HEK293T (cell line): ENCODE results near the gene IGF2BP2.

Experiments used
- CTCF ChIA-PET: fragments of 350-600 bp; formaldehyde crosslinking; extraction: SDS; loops from one replicate; lab custom pipeline; 2021; ENCODE audit warnings: antibody characterized with exemption, inconsistent platforms; lab: Yijun Ruan, JAX
- POLR2A ChIA-PET: fragments of 350-600 bp; formaldehyde crosslinking; extraction: SDS; loops from one replicate; lab custom pipeline; 2020; ENCODE audit warnings: antibody characterized with exemption, inconsistent platforms; lab: Yijun Ruan, JAX
- DNase-seq: peaks from one replicate; pipeline ENCODE4 v3.0.0; 2012; ENCODE audit warnings: mixed read lengths; ENCODE audit errors: extremely low spot score
- ARNT ChIP-seq: fragments of 450-650 bp; IDR thresholded peaks from 2 replicates; pipeline ENCODE4 v1.6.1; 2017; ENCODE audit warnings: mild to moderate bottlenecking
- BHLHE40 ChIP-seq: fragments of 450-650 bp; IDR thresholded peaks from 2 replicates; pipeline ENCODE4 v1.6.1; 2016; ENCODE audit warnings: mild to moderate bottlenecking, moderate library complexity, borderline replicate concordance
- CTBP1 ChIP-seq: fragments of 450-650 bp; IDR thresholded peaks from 2 replicates; pipeline ENCODE4 v1.6.1; 2016; ENCODE audit warnings: borderline replicate concordance
- ELF4 ChIP-seq: fragments of 450-650 bp; IDR thresholded peaks from 2 replicates; pipeline ENCODE4 v1.6.1; 2017; ENCODE audit warnings: antibody characterized with exemption
- FOXA1 ChIP-seq: fragments of 450-650 bp; IDR thresholded peaks from 2 replicates; pipeline ENCODE4 v1.6.1; 2016; ENCODE audit warnings: mild to moderate bottlenecking
- FOXK2 ChIP-seq: fragments of 450-650 bp; IDR thresholded peaks from 2 replicates; pipeline ENCODE4 v1.6.1; 2016; ENCODE audit warnings: mild to moderate bottlenecking
- FOXM1 ChIP-seq: fragments of 450-650 bp; IDR thresholded peaks from 2 replicates; pipeline ENCODE4 v1.6.1; 2017; ENCODE audit warnings: mild to moderate bottlenecking, borderline replicate concordance
- HDGF ChIP-seq: fragments of 450-650 bp; IDR thresholded peaks from 2 replicates; pipeline ENCODE4 v1.6.1; 2017; ENCODE audit warnings: antibody characterized with exemption, borderline replicate concordance
- L3MBTL2 ChIP-seq: fragments of 450-650 bp; conservative IDR thresholded peaks from 2 replicates; pipeline ENCODE4 v1.6.1; 2016; ENCODE audit warnings: mild to moderate bottlenecking
- LEF1 ChIP-seq: fragments of 450-650 bp; IDR thresholded peaks from 2 replicates; pipeline ENCODE4 v1.6.1; 2017; ENCODE audit warnings: mild to moderate bottlenecking, borderline replicate concordance
- NFRKB ChIP-seq: fragments of 450-650 bp; IDR thresholded peaks from 2 replicates; pipeline ENCODE4 v1.6.1; 2016; ENCODE audit warnings: mild to moderate bottlenecking, moderate library complexity
- SP1 ChIP-seq: fragments of 450-650 bp; IDR thresholded peaks from 2 replicates; pipeline ENCODE4 v1.6.1; 2017
- SUZ12 ChIP-seq: fragments of 450-650 bp; IDR thresholded peaks from 2 replicates; pipeline ENCODE4 v1.6.1; 2016; ENCODE audit warnings: mild to moderate bottlenecking
- TARDBP ChIP-seq: fragments of 450-650 bp; IDR thresholded peaks from 2 replicates; pipeline ENCODE4 v1.6.1; 2016
- ZNF384 ChIP-seq: fragments of 450-650 bp; IDR thresholded peaks from 2 replicates; pipeline ENCODE4 v1.6.1; 2016
- TF ChIP-seq, protein P1 (sequence below): fragments of 450-650 bp; IDR thresholded peaks from 2 replicates; pipeline ENCODE4 v1.6.1; 2016

The IGF2BP2 gene

GRCh38 chr3:185595526-185595925 lies 229.3 kb downstream of the IGF2BP2 start:
- TF ChIP-seq FOXK2 (no peak), L3MBTL2 (no peak), SP1 (no peak), CTBP1 (no peak), ARNT (no peak)
- TF ChIP-seq, protein P1, sequence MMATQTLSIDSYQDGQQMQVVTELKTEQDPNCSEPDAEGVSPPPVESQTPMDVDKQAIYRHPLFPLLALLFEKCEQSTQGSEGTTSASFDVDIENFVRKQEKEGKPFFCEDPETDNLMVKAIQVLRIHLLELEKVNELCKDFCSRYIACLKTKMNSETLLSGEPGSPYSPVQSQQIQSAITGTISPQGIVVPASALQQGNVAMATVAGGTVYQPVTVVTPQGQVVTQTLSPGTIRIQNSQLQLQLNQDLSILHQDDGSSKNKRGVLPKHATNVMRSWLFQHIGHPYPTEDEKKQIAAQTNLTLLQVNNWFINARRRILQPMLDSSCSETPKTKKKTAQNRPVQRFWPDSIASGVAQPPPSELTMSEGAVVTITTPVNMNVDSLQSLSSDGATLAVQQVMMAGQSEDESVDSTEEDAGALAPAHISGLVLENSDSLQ: no peak
- POLR2A ChIA-PET: interaction anchor here (2.2 kb wide), 1 partner anchor 9 kb away, joined by 9 read pairs; the partner anchor contains the start of gene SENP2
- CTCF ChIA-PET: no interaction called here
- DNase-seq: no peak

DNA sequence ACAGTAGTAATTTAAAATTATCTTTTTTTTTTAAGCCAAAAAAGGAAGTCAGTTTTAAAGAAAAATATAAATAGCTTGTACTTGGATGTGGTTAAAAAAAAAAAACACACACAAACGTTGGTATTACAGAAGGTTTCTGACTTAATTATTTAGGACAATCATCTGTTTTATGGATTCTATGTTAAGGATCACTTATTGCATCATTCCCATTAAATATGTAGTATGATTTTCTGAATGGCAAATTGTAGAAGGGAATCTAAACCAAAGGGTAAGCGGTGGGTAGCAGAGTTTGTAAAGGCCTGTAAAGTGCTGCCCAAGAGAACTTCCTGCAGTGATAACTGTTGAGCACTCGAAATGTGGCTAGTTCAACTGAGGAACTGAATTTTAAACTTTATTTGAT lies 230.8 kb downstream of the IGF2BP2 start:
- TF ChIP-seq NFRKB: no peak
- TF ChIP-seq LEF1: no peak
- TF ChIP-seq, protein P1: no peak
- no peak for TF ChIP-seq HDGF
- no peak for TF ChIP-seq ZNF384
- TF ChIP-seq FOXA1: no peak
- TF ChIP-seq ELF4: no peak
- TF ChIP-seq SUZ12: no peak
- TF ChIP-seq FOXK2: no peak
- TF ChIP-seq BHLHE40: no peak
- no peak for TF ChIP-seq ARNT
- no peak for TF ChIP-seq CTBP1
- TF ChIP-seq FOXM1: no peak
- no peak for TF ChIP-seq L3MBTL2
- no peak for TF ChIP-seq TARDBP
- no peak for TF ChIP-seq SP1
- POLR2A ChIA-PET: no interaction called here
- CTCF ChIA-PET: no interaction called here
- DNase-seq: no peak
